Loucy (cell line): ENCODE measurements around the gene CHPF.
A peak's percentile ranks its signal among the peaks of the same experiment; 100 is the strongest.

Source experiments
- H2AFZ ChIP-seq: fragments of 200-600 bp; sonication (generic); 2 replicates; pipeline ENCODE4 v1.6.0; 2016; ENCODE audit warnings: antibody characterized with exemption, mild to moderate bottlenecking, low read length, moderate library complexity
- H3F3A ChIP-seq: fragments of 200-600 bp; 2 replicates; pipeline ENCODE4 v1.6.0; 2016; ENCODE audit warnings: antibody characterized with exemption, low read depth, mild to moderate bottlenecking
- H3K27me3 ChIP-seq: fragments of 200-600 bp; sonication (generic); 2 replicates; pipeline ENCODE4 v1.6.1; 2014; ENCODE audit warnings: low read length, mild to moderate bottlenecking; ENCODE audit not compliant: insufficient read depth, poor library complexity, severe bottlenecking
- H3K36me3 ChIP-seq: fragments of 200-600 bp; sonication (generic); 2 replicates; pipeline ENCODE4 v1.6.1; 2016; ENCODE audit warnings: low read length; ENCODE audit not compliant: insufficient read depth
- H3K4me1 ChIP-seq: fragments of 200-600 bp; sonication (generic); 2 replicates; pipeline ENCODE4 v1.5.1; 2014; ENCODE audit warnings: low read length, mild to moderate bottlenecking; ENCODE audit not compliant: insufficient read depth, poor library complexity, severe bottlenecking
- H3K4me2 ChIP-seq: fragments of 200-600 bp; sonication (generic); 2 replicates; pipeline ENCODE4 v1.6.0; 2014; ENCODE audit warnings: antibody characterized with exemption, low read length, low read depth, mild to moderate bottlenecking; ENCODE audit not compliant: poor library complexity, severe bottlenecking
- H3K4me3 ChIP-seq: fragments of 200-600 bp; sonication (generic); 2 replicates; pipeline ENCODE4 v1.5.1; 2014; ENCODE audit warnings: low read length, mild to moderate bottlenecking, mixed read lengths; ENCODE audit not compliant: poor library complexity, severe bottlenecking
- H3K79me2 ChIP-seq: fragments of 200-600 bp; sonication (generic); 2 replicates; pipeline ENCODE4 v1.6.1; 2014; ENCODE audit warnings: low read length; ENCODE audit not compliant: insufficient read depth
- H3K9ac ChIP-seq: fragments of 200-600 bp; sonication (generic); 2 replicates; pipeline ENCODE4 v1.6.0; 2014; ENCODE audit warnings: mild to moderate bottlenecking, low read depth, low read length, moderate library complexity; ENCODE audit not compliant: poor library complexity, severe bottlenecking
- H3K9me2 ChIP-seq: fragments of 200-600 bp; sonication (generic); replicated peaks from 2 replicates; pipeline ENCODE4 v1.6.1; 2016; ENCODE audit warnings: low read depth, low read length, mixed read lengths
- H3K9me3 ChIP-seq: fragments of 200-600 bp; sonication (generic); 2 replicates; pipeline ENCODE4 v1.6.1; 2014; ENCODE audit warnings: mild to moderate bottlenecking, antibody characterized with exemption, low read length, low read depth; ENCODE audit not compliant: insufficient read depth
- H4K20me1 ChIP-seq: fragments of 200-600 bp; sonication (generic); 2 replicates; pipeline ENCODE4 v1.6.0; 2014; ENCODE audit warnings: antibody characterized with exemption, low read length, mild to moderate bottlenecking; ENCODE audit not compliant: insufficient read depth, poor library complexity, severe bottlenecking
- CTCF ChIP-seq: fragments of 200-600 bp; sonication (generic); conservative IDR thresholded peaks from 2 replicates; pipeline ENCODE4 v1.5.1; 2014; ENCODE audit warnings: mild to moderate bottlenecking, antibody characterized with exemption, low read length
- EZH2phosphoT487 ChIP-seq: fragments of 200-600 bp; IDR thresholded peaks from 2 replicates; pipeline ENCODE4 v1.6.1; 2018; ENCODE audit warnings: antibody characterized with exemption, mild to moderate bottlenecking, moderate library complexity, borderline replicate concordance

CHPF gene

DNA sequence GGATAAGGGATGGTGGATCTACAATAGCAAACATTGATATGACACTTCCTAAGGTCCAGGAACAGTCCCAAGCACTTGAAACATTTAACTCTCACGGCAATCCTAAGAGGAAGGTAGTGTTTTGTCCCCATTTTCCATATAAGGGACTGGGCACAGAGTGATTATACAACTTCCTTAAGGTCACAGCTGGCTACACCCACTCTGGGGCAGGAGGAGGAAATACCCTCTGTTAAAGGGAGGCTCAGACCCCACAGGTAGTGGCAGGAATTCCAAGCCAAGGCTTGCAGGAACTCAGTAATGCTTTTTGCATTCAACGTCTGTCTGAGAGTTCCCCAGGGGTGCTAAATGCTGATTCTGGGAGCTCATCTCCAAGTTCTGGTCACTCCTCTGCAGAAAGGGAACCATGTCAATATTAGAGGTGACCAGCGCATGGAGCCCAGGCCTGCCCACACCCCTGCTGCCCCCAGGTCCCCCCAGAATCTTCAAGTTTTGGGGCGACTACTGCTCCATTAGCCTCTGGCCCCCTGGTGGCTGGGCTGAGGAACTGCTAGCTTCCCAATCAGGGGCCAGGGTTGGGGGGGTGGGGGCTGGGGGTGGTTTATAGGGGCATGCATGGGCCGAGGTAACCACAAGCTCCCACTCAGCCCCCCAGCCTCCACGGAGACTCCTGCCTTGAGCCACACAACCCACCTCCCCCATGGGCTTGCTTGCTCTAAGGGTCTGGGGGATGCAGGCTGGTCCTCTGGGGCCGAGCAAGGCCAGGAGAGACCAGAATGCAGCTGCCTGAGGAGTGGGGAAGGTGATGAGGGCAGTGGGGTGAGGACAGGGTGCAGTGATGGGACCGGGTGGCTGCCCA is 16.7 kb upstream of the CHPF start:
- H3K4me3 ChIP-seq: no peak overlapping the region
- H3F3A ChIP-seq: no peaks in the 10 kb centered on the region
- no peaks in the 10 kb centered on the region for H4K20me1 ChIP-seq
- TF ChIP-seq EZH2phosphoT487 (no peak), CTCF (peak; percentile 70)
- H3K9me2 ChIP-seq: no peaks in the 10 kb centered on the region
- no peak overlapping the region for H2AFZ ChIP-seq
- no peaks in the 10 kb centered on the region for H3K9me3 ChIP-seq
- no peaks in the 10 kb centered on the region for H3K36me3 ChIP-seq
- H3K27me3 ChIP-seq: no peaks in the 10 kb centered on the region
- no peaks in the 10 kb centered on the region for H3K79me2 ChIP-seq
- H3K9ac ChIP-seq: no peak overlapping the region
- H3K4me2 ChIP-seq: no peak overlapping the region
- peaks cover 3% of the 10 kb centered on the region for H3K4me1 ChIP-seq

- no peaks in the 10 kb centered on the region for H3K27me3 ChIP-seq
- no peak overlapping the region for H3K4me3 ChIP-seq
- no peak overlapping the region for H3K4me2 ChIP-seq
- no peaks in the 10 kb centered on the region for H3K36me3 ChIP-seq
- no peak overlapping the region for H2AFZ ChIP-seq
- H3K9ac ChIP-seq: no peak overlapping the region
- H3F3A ChIP-seq: no peaks in the 10 kb centered on the region
- H4K20me1 ChIP-seq: no peaks in the 10 kb centered on the region
- peaks cover 3% of the 10 kb centered on the region for H3K4me1 ChIP-seq
- TF ChIP-seq CTCF (no peak), EZH2phosphoT487 (no peak)
- no peaks in the 10 kb centered on the region for H3K9me2 ChIP-seq
- H3K79me2 ChIP-seq: no peaks in the 10 kb centered on the region
- no peaks in the 10 kb centered on the region for H3K9me3 ChIP-seq
Observed at GRCh38 chr2:219559156-219559915, 15.7 kb upstream of the CHPF start.

GRCh38 chr2:219557791-219558785 is 14.5 kb upstream of the CHPF start:
- Histone ChIP-seq H3F3A (no peaks in the 10 kb centered on the region), H3K9me2 (no peaks in the 10 kb centered on the region), H3K36me3 (no peaks in the 10 kb centered on the region), H3K27me3 (no peaks in the 10 kb centered on the region), H3K4me2 (no peak overlapping the region), H4K20me1 (no peaks in the 10 kb centered on the region), H3K4me3 (no peak overlapping the region), H3K79me2 (no peaks in the 10 kb centered on the region), H3K4me1 (peaks cover 3% of the 10 kb centered on the region), H3K9ac (no peak overlapping the region), H3K9me3 (no peaks in the 10 kb centered on the region), H2AFZ (no peak overlapping the region)
- no peak for TF ChIP-seq EZH2phosphoT487
- TF ChIP-seq CTCF: no peak
